Measurements from ENCODE around the gene CFAP73.

Gene CFAP73

GRCh38 chr12:113134521-113134951 is 15.0 kb upstream of the CFAP73 start:
- no peak overlapping the region for H3K4me3 ChIP-seq (ENCODE audit: low read depth, low read length)
- no peak for DNase-seq (ENCODE audit: low read depth, low spot score)
- TF ChIP-seq CTCF (IDR thresholded peaks at IDR 0.05; ENCODE audit: insufficient read depth, low read length, missing control alignments), result no peak
- ChIA-PET POLR2A (no interaction called here), CTCF (interaction anchor here (1.3 kb wide), 1 partner anchor 14 kb away, joined by 4 read pairs; no protein-coding TSS in a partner anchor)

GRCh38 chr12:113135178-113136127 is 14.1 kb upstream of the CFAP73 start, which contains the start of gene RASAL1:
TSS of gene RASAL1 (minus strand) at chr12:113135761. CDS start at chr12:113135462, 299 bp downstream.
- POLR2A ChIA-PET, result no interaction called here

GRCh38 chr12:113136128-113136989 is 13.2 kb upstream of the CFAP73 start:
- no peak overlapping the region for H3K4me3 ChIP-seq (ENCODE audit: low read depth, low read length)
- ChIA-PET POLR2A (no interaction called here), CTCF (interaction anchor here (1.1 kb wide), 1 partner anchor 16 kb away, joined by 3 read pairs; no protein-coding TSS in a partner anchor)

More at GRCh38 chr12:113135178-113136127, 14.1 kb upstream of the CFAP73 start, which contains the start of gene RASAL1:
- no peak for DNase-seq (ENCODE audit: low read depth, low spot score)
- H3K4me3 ChIP-seq (ENCODE audit: low read depth, low read length), result no peak within 1 kb of the TSS
- CTCF ChIA-PET, result interaction anchor here (1.1 to 1.3 kb wide), 2 partner anchors 13 to 17 kb away, joined by 3 to 4 read pairs; no protein-coding TSS in a partner anchor
- TF ChIP-seq CTCF (IDR thresholded peaks at IDR 0.05; ENCODE audit: insufficient read depth, low read length, missing control alignments), result peak; percentile 24

GRCh38 chr12:113136990-113137511 is 12.5 kb upstream of the CFAP73 start:
- no peak overlapping the region for H3K4me3 ChIP-seq (ENCODE audit: low read depth, low read length)
- no peak for DNase-seq (ENCODE audit: low read depth, low spot score)
- no peak for TF ChIP-seq CTCF (IDR thresholded peaks at IDR 0.05; ENCODE audit: insufficient read depth, low read length, missing control alignments)
- POLR2A ChIA-PET, result no interaction called here
- CTCF ChIA-PET, result no interaction called here

More at GRCh38 chr12:113136128-113136989, 13.2 kb upstream of the CFAP73 start:
- DNase-seq (ENCODE audit: low read depth, low spot score), result no peak
- TF ChIP-seq CTCF (IDR thresholded peaks at IDR 0.05; ENCODE audit: insufficient read depth, low read length, missing control alignments), result no peak

GRCh38 chr12:113137861-113138783 is 11.4 kb upstream of the CFAP73 start:
- no peak overlapping the region for H3K4me3 ChIP-seq (ENCODE audit: low read depth, low read length)
- POLR2A ChIA-PET, result no interaction called here
- CTCF ChIA-PET, result no interaction called here
- no peak for TF ChIP-seq CTCF (IDR thresholded peaks at IDR 0.05; ENCODE audit: insufficient read depth, low read length, missing control alignments)
- DNase-seq (ENCODE audit: low read depth, low spot score), result no peak

Data from AG04449 (cell line).